ENCODE results near the gene ECE1. TPM values are rescaled to one million over a fixed set of nuclear protein-coding genes. Genes with fewer than 3 reads are reported as not detected.
A peak's percentile ranks its signal among the peaks of the same experiment; 100 is the strongest.

ECE1 gene
- total and polyA plus RNA-seq, 2 of the 4 experiments (the other 2 are of a cell fraction): 61.8 to 124 TPM

DNA sequence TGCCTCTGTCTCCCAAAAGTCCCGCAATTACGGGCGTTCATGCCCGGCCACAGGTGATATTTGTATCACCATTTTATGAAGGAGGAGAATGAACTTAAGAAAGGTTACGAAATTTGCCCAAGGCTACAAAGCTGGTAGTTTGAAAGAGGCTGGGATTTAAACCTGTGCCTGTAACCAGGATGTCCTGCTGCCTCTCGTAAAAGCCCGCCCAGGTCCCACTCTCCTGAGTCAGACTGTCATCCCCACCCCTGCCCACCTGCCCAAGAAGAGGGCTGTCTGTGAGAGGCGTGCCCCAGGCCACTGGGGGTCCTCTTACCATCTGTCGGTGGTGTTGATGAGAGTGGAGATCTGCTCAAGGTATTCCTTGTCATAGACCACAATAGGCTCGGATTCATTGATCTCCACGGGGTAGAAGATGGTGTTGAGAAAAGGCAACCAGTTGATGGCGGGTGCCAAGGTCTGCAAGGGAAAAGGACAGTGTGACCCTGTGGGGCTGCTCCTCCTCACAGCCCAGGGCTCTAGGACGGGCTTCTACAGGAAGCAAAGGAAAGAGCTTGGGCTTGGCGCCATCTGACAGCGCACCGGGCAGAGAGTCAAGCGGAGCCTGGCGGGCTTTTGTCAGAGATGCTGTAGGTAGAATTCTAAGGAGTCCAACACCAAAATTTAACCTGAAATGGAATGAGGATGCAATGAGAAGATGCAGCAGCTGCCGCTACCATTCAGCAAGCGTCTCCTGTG, 43.2 kb downstream of the ECE1 start:
- H3K14ac ChIP-seq (replicated peaks; ENCODE audit: low read depth, low read length): no peak overlapping the region
- in situ Hi-C loops (cut with MboI; ENCODE audit: low sequenced_read_pairs): no loop called here
- CTCF ChIA-PET: interaction anchor here (1.1 to 2.2 kb wide), 2 partner anchors 23 to 121 kb away, joined by 3 to 7 read pairs; no protein-coding TSS in a partner anchor
- no peak overlapping the region for H2BK15ac ChIP-seq (ENCODE audit: low read depth, low read length)
- DNase-seq (no peak), ATAC-seq (ENCODE audit: low read depth) (no peak)
- no peak overlapping the region for H4K91ac ChIP-seq (ENCODE audit: insufficient read depth, low read depth, low read length)
- POLR2A ChIA-PET (ENCODE audit: unreplicated experiment): no interaction called here
- no TSS peak for BruUV-seq (replicated peaks)
- H3K36me3 ChIP-seq (ENCODE audit: control insufficient read depth, insufficient read depth, low read length): peaks cover 57% of the 10 kb centered on the region
- no peak overlapping the region for H2BK5ac ChIP-seq (ENCODE audit: low read depth, low read length, poor library complexity, severe bottlenecking)
- no peaks in the 10 kb centered on the region for H3K27me3 ChIP-seq (ENCODE audit: control insufficient read depth, insufficient read depth, low read length)
- no peak overlapping the region for H4K8ac ChIP-seq (ENCODE audit: low read depth in 2 of 2, low read length in 2 of 2)
- no peak overlapping the region for H3K27ac ChIP-seq (ENCODE audit: insufficient read depth, low read length)
- no peak overlapping the region for H2BK120ac ChIP-seq (ENCODE audit: low read depth, low read length)
- intact Hi-C loops (cut with micrococcal nuclease): no loop called here
- H3K4me2 ChIP-seq (ENCODE audit: low read depth, low read length): no peak overlapping the region
- no peaks in the 10 kb centered on the region for H3K9me3 ChIP-seq (ENCODE audit: control insufficient read depth, insufficient read depth, low read length)
- H4K20me1 ChIP-seq (ENCODE audit: insufficient read depth, low read length): peaks cover 7% of the 10 kb centered on the region; the same call in 1 of the 2 replicates
- no peak overlapping the region for H3K4ac ChIP-seq (ENCODE audit: low read depth, low read length)
- peak overlapping the region; percentile 70 for H2AK9ac ChIP-seq (replicated peaks; ENCODE audit: low read depth, low read length, poor library complexity)
- H3K56ac ChIP-seq (ENCODE audit: extremely low read depth, insufficient read depth, low read length): no peak overlapping the region
- H3K18ac ChIP-seq (ENCODE audit: low read depth, low read length): no peak overlapping the region
- no peak overlapping the region for H3K4me3 ChIP-seq (ENCODE audit: insufficient read depth, low read depth, low read length)
- H2BK20ac ChIP-seq (ENCODE audit: low read depth, low read length): no peak overlapping the region
- 0 out of 2 replicates have a peak, but pooled peaks cover 5% of the 10 kb centered on the region for H3K9me1 ChIP-seq (ENCODE audit: insufficient read depth, low read length)
- H3K79me1 ChIP-seq (ENCODE audit: low read depth in 1 of 2, low read length in 2 of 2): peaks cover 7 to 48% of the 10 kb centered on the region in 2 experiments; a peak in 3 of 4 replicates
- H4K5ac ChIP-seq (ENCODE audit: low read depth, low read length): no peak overlapping the region
- peaks cover 9% of the 10 kb centered on the region for H3K4me1 ChIP-seq (ENCODE audit: control insufficient read depth, insufficient read depth, low read length)
- 86% methylated on average over 6 of the region's 20 CpGs; no CpG with 5 or more reads in 1 of the 2 experiments for WGBS, 2 experiments (ENCODE audit: extremely low coverage in 2 of 2, insufficient read length in 1 of 2)
- no peak overlapping the region for H2AK5ac ChIP-seq (ENCODE audit: low read depth, low read length)
- H2AFZ ChIP-seq (replicated peaks; ENCODE audit: low read length, poor library complexity): peak overlapping the region; percentile 29
- no peak overlapping the region for H3K9ac ChIP-seq (ENCODE audit: low read depth, low read length)
- H3K23ac ChIP-seq (ENCODE audit: low read depth, low read length): no peak overlapping the region
- dilution Hi-C loops (cut with HindIII; ENCODE audit: low sequenced_read_pairs, unreplicated experiment): no loop called here
- no peak for TF ChIP-seq BHLHE40 (IDR thresholded peaks at IDR 0.05; ENCODE audit: low read depth, low read length)
- TF ChIP-seq, protein P1, sequence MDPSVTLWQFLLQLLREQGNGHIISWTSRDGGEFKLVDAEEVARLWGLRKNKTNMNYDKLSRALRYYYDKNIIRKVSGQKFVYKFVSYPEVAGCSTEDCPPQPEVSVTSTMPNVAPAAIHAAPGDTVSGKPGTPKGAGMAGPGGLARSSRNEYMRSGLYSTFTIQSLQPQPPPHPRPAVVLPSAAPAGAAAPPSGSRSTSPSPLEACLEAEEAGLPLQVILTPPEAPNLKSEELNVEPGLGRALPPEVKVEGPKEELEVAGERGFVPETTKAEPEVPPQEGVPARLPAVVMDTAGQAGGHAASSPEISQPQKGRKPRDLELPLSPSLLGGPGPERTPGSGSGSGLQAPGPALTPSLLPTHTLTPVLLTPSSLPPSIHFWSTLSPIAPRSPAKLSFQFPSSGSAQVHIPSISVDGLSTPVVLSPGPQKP (IDR thresholded peaks at IDR 0.05; ENCODE audit: borderline replicate concordance, low read depth, low read length): no peak
- no peak for TF ChIP-seq NFE2L2 (IDR thresholded peaks at IDR 0.05; ENCODE audit: low read depth, low read length)
- TF ChIP-seq MAFK (IDR thresholded peaks at IDR 0.05; ENCODE audit: low read depth, low read length): no peak
- TF ChIP-seq RCOR1 (IDR thresholded peaks at IDR 0.05; ENCODE audit: insufficient replicate concordance, low read length): no peak
- TF ChIP-seq, protein P2, sequence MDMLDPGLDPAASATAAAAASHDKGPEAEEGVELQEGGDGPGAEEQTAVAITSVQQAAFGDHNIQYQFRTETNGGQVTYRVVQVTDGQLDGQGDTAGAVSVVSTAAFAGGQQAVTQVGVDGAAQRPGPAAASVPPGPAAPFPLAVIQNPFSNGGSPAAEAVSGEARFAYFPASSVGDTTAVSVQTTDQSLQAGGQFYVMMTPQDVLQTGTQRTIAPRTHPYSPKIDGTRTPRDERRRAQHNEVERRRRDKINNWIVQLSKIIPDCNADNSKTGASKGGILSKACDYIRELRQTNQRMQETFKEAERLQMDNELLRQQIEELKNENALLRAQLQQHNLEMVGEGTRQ (IDR thresholded peaks at IDR 0.05; ENCODE audit: low read depth, low read length): no peak
- TF ChIP-seq, protein P3, sequence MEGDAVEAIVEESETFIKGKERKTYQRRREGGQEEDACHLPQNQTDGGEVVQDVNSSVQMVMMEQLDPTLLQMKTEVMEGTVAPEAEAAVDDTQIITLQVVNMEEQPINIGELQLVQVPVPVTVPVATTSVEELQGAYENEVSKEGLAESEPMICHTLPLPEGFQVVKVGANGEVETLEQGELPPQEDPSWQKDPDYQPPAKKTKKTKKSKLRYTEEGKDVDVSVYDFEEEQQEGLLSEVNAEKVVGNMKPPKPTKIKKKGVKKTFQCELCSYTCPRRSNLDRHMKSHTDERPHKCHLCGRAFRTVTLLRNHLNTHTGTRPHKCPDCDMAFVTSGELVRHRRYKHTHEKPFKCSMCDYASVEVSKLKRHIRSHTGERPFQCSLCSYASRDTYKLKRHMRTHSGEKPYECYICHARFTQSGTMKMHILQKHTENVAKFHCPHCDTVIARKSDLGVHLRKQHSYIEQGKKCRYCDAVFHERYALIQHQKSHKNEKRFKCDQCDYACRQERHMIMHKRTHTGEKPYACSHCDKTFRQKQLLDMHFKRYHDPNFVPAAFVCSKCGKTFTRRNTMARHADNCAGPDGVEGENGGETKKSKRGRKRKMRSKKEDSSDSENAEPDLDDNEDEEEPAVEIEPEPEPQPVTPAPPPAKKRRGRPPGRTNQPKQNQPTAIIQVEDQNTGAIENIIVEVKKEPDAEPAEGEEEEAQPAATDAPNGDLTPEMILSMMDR (conservative IDR thresholded peaks at IDR 0.05; ENCODE audit: low read depth, low read length): no peak
- no peak for TF ChIP-seq RFX5 (IDR thresholded peaks at IDR 0.05; ENCODE audit: low read depth, low read length)
- TF ChIP-seq SMC3 (IDR thresholded peaks at IDR 0.05; ENCODE audit: low read depth, low read length): no peak
- no peak for TF ChIP-seq RAD21 (IDR thresholded peaks at IDR 0.05; ENCODE audit: low read length)
- no peak for TF ChIP-seq POLR2A (IDR thresholded peaks at IDR 0.05; ENCODE audit: low read depth, low read length)
- TF ChIP-seq FOS (IDR thresholded peaks at IDR 0.05; ENCODE audit: low read depth, low read length): no peak
- no peak for TF ChIP-seq MXI1 (IDR thresholded peaks at IDR 0.05; ENCODE audit: borderline replicate concordance, low read depth, low read length)
- no peak for TF ChIP-seq CEBPB (IDR thresholded peaks at IDR 0.05; ENCODE audit: low read depth, low read length)
- no peak for TF ChIP-seq CHD1 (IDR thresholded peaks at IDR 0.05; ENCODE audit: low read depth, low read length)

Measured in IMR-90 (cell line).